NCI-H1417 treated with DMSO at 0.1 percent for 48 hours (cell line): Measurements from ENCODE around the gene TOR4A.

ENCODE experiments used
- DNase-seq: peaks from one replicate; lab custom pipeline; 2025; lab: John Stamatoyannopoulos, UW

The TOR4A gene

GRCh38 chr9:137277329-137278041, at the start of gene TOR4A:
Gene TOR4A, plus strand, starts transcription at chr9:137277726. Its CDS starts 964 bp downstream, at chr9:137278690.
- DNase-seq = no peak

- no peak for DNase-seq
These were observed 49.5 kb upstream of the TOR4A start for GRCh38 chr9:137227853-137228505.

- no peak for DNase-seq
These were observed 49.0 kb upstream of the TOR4A start for GRCh38 chr9:137228506-137228967.

GRCh38 chr9:137228968-137229896, 48.3 kb upstream of the TOR4A start:
- DNase-seq = no peak

- DNase-seq = no peak
These were observed 47.4 kb upstream of the TOR4A start for GRCh38 chr9:137229903-137230704.

- no peak for DNase-seq
These were observed 46.7 kb upstream of the TOR4A start, which contains the start of gene SLC34A3 for GRCh38 chr9:137230705-137231371. Gene SLC34A3, plus strand, starts transcription at chr9:137230901. Its CDS starts 802 bp downstream, at chr9:137231703.

- no peak for DNase-seq
These were observed 46.0 kb upstream of the TOR4A start for GRCh38 chr9:137231372-137232039.

- DNase-seq = no peak
These were observed 45.4 kb upstream of the TOR4A start for GRCh38 chr9:137232101-137232500.

GRCh38 chr9:137232510-137232909, 45.0 kb upstream of the TOR4A start:
- DNase-seq = no peak

GRCh38 chr9:137233143-137233980, 44.2 kb upstream of the TOR4A start:
- DNase-seq = no peak

GRCh38 chr9:137234055-137234697, 43.4 kb upstream of the TOR4A start:
- no peak for DNase-seq

GRCh38 chr9:137234758-137235423, 42.6 kb upstream of the TOR4A start:
- no peak for DNase-seq

- DNase-seq = no peak
These were observed 41.9 kb upstream of the TOR4A start for GRCh38 chr9:137235424-137236237.

GRCh38 chr9:137236238-137236935, 41.1 kb upstream of the TOR4A start:
- no peak for DNase-seq

GRCh38 chr9:137236936-137237421, 40.5 kb upstream of the TOR4A start:
- no peak for DNase-seq
